Head of caudate nucleus (tissue), 42 donors: ENCODE results near the gene TYW5.

Source experiments
- DNase-seq, 42 donors: peaks; one replicate each; pipeline versions ENCODE4 v3.0.0 to v3.0.0-alpha.2; 2020 to 2021; ENCODE audit warnings: mixed read lengths in 7 of 42
- intact Hi-C: fragments of 100-400 bp; cut with DNase I; formaldehyde crosslinking; loops from one replicate; pipeline ENCODE4 v1.15.0; 2022

Gene TYW5

DNA sequence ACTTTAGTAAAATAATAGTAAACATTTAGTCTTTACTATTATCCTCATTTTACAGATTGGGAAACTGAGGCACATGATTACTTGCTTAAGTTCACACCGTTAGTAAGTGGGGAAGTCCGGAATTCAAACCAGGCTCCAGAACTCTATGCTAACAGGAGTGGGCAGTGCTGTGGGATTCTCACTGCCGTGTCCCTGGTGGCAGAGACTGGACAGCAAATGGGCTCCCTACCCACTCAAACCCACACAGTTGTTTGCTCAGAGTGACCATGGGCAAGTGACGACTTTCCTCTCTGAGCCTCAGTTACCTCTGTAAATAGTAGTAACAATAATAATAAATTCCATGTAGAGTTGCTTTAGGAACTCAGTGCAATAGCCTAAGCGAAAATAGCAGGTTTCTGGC, 24.1 kb upstream of the TYW5 start:
- no peak for DNase-seq
- intact Hi-C loops, result loop anchor here (5.0 kb wide), 1 partner anchor 503 kb away; no protein-coding TSS in a partner anchor

DNA sequence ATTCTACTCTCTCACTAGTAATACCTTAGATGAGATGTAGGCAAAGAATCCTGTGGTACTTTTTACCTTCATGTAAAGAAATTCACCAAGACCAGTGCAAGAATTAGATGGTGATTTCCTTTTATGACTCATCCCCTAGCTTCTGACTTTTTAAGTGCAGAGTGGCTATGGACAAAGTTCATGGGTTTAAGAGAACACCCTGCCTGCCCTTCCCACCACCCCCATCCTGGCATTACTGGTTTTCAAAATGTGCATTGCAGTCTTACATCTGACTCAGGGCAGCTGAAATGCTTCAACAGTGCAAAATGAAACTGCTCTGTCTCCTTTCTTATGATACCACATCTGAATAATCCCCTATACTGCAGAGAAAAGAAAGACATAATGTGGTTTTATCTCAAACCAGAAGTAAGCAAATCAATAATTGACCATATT, 22.7 kb upstream of the TYW5 start:
- intact Hi-C loops, result loop anchor here (5.0 kb wide), 1 partner anchor 504 kb away; no protein-coding TSS in a partner anchor

GRCh38 chr2:199975273-199975895, 20.1 kb upstream of the TYW5 start:
- intact Hi-C loops, result loop anchor here (5.0 kb wide), 1 partner anchor 507 kb away; no protein-coding TSS in a partner anchor
- no peak for DNase-seq

More for the DNA sequence above, 22.7 kb upstream of the TYW5 start:
- no peak for DNase-seq

DNA sequence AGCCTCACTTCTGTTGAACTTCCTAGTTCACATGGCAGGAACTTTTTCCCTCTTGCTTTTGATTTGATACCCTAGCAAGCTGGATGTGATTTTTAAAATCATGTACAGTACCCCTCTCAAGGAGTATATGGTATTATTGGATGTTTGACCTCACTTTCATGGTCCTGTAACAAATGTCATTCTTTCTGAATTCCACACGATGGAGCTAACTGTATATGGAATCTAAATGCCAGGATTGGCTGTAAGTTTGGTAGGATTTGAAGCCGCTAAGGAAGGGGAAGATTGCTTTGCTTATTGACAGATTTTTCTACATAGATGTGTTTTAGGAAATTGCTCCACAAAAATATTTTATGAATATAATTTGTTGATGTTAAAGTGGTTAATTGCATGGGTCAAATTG, 18.4 kb upstream of the TYW5 start:
- DNase-seq, result peak in 1 of 42 donors; percentile 3

GRCh38 chr2:199972088-199972626, 16.9 kb upstream of the TYW5 start:
- intact Hi-C loops, result no loop called here
- DNase-seq, result no peak

More for the DNA sequence above, 18.4 kb upstream of the TYW5 start:
- intact Hi-C loops, result no loop called here

DNA sequence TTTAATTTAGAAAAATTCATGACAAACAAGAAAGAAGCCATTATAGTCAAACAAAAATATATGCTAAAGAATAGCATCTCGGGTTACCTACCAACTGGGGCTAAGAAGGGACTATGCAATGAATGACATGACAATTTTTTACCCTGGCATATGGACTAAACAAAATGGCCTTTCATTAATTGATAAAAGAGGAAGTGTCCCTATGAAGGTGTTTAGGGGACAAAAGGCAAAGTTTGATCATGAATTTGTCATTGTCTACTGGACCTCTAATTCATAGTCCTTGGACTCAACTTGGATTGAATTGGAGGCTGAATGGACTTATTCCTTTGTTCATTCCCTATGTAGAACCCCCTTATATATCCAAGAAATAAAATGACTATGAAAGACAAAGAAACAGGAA, 12.8 kb upstream of the TYW5 start:
- no peak for DNase-seq
- intact Hi-C loops, result loop anchor here (10.0 kb wide), 1 partner anchor 737 kb away; no protein-coding TSS in a partner anchor

DNA sequence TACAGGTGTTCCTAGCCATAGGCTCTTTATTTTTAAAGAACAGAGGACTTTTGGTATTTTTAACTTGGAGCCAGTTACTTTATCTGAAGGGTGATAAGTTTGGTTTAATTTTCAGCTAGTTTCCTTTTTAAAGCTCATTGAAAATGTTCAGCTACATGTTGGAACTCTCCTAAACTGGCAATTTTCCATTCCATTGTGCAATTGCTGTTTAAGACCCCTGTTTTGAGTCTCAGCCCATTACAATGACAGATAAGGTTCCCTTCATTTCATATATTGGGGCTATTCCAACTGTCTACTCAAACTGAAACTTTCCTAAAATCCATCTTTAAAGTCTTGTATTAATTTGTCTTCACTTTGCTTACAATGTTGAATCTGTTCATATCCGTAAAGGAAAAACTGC, 11.7 kb upstream of the TYW5 start:
- DNase-seq, result no peak
- intact Hi-C loops, result loop anchor here (10.0 kb wide), 1 partner anchor 738 kb away; no protein-coding TSS in a partner anchor

GRCh38 chr2:199966405-199966804, 11.1 kb upstream of the TYW5 start:
- intact Hi-C loops, result loop anchor here (10.0 kb wide), 1 partner anchor 738 kb away; no protein-coding TSS in a partner anchor
- no peak for DNase-seq

DNA sequence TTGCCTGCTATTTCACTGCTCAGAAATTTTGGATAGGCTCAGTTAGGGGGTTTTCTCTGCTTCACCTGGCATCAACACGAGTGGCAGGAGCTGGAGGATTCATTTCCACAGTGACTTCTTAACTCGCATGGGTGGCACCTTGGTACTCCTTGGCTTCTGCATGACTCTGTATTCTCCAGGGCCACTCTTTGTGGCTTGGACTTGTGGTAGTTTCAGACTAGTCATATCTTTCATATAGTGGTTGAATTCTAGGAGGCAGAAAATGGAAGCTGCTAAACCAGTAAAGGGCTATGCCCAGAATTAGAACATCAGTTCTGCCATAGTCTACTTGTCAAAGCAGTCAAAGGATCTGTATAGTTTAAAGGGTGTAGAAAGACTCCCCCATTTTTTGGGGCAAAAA, 6.9 kb upstream of the TYW5 start:
- intact Hi-C loops, result loop anchor here (10.0 kb wide), 1 partner anchor 743 kb away; no protein-coding TSS in a partner anchor
- no peak for DNase-seq

DNA sequence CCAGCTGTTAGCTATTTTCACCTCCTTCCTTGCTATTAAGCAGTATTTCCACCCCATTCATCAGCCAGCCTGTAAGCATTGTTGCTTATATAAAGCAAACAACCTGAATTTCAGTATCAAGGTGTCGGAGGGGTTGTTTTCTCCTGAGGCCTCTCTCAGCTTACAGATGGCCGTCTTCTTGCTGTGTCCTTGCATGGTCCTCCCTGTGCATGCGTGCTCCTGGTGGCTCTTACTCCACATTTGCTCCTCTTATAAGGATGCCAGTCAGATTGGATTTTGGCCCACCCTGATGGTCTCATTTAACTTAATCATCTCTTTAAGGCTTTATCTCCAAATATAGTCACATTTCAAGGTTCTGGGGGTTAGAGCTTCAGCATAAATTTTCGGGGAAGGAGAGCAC, 2.7 kb upstream of the TYW5 start:
- no peak for DNase-seq
- intact Hi-C loops, result no loop called here

GRCh38 chr2:199956062-199956380, 730 bp upstream of the TYW5 start:
- intact Hi-C loops, result no loop called here
- DNase-seq, result no peak

- DNase-seq, result no peak
- intact Hi-C loops, result no loop called here
Measured at GRCh38 chr2:199955007-199955338, 318 bp downstream of the TYW5 start.

- intact Hi-C loops, result no loop called here
- DNase-seq, result no peak
Measured at GRCh38 chr2:199951023-199951422, 4.3 kb downstream of the TYW5 start.

DNA sequence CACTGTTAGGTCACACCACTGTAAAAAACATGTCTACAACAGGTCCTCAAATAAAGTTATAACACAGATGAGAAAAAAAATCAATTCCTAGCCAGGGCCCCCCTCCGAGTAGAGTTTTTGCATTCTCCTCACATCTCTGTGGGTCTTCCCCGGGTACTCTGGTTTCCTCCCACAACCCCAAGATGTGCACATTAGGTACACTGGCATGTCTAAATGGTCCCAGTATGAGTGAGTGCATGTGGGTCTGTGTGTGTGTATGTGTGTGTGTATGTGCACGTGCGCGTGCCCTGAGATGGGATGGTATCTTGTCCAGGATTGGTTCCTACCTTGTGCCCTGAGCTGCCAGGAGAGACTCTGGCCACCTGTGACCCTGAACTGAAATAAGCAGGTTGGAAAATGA, 4.9 kb downstream of the TYW5 start:
- intact Hi-C loops, result no loop called here
- DNase-seq, result no peak

GRCh38 chr2:199946836-199947235, 8.5 kb downstream of the TYW5 start:
- intact Hi-C loops, result no loop called here
- DNase-seq, result no peak

DNA sequence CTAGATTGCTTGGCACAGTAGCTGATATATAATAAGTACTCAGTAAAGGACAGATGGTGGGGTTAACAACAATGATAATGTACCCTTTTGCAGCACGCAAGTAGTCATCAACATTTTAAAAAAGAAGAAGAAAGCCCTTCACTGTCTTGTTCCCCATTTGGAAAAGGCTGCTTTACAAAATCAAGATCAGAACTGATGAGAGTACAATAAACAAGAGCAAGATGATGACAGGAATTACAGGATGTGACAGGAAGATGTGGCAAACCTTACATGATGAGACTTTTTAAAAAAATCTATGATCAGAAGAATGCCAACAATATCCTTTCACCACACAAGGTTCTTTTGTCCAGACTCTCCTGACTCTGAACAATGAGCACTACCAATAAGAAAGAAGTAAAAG, 9.1 kb downstream of the TYW5 start:
- no peak for DNase-seq
- intact Hi-C loops, result no loop called here

DNA sequence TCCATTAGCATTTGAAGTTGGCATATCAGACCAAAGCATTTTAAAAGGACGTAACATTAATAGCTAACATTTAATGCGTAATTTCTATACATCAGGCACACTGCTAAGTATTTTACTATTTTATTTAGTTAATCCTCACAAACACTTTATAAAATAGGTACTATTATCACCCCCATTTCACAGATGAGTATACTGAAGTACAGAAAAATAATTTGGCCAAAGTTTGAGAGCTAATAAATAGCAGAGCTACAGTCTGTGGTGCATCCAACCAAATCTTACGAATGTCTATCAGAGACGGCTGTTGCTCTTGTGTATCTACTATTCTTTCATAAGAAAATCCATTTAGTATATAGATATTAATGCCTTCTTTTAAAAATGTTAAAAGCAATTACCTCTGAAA, 11.9 kb downstream of the TYW5 start:
- intact Hi-C loops, result no loop called here
- no peak for DNase-seq

- DNase-seq, result no peak
- intact Hi-C loops, result no loop called here
Measured at GRCh38 chr2:199940373-199940772, 14.9 kb downstream of the TYW5 start.

DNA sequence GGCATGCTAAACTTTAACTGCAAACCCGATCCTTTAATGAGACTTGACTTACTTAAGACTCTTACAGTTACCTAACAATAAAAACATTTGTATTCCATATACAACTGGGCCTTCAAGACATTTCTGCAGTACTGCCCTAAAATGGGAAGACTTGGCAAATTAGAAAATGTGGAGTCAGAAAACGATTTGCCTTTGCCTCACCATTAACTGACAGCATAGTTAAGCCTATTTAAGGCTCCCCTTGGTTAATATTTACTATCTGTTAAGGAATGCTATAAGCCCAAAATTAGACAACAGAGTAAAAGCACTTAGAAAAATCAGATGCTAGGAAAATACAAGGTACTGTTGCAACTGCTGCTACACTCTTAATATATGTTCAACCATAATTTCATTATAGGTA, 18.7 kb downstream of the TYW5 start:
- intact Hi-C loops, result no loop called here
- no peak for DNase-seq

- intact Hi-C loops, result no loop called here
- no peak for DNase-seq
Measured at GRCh38 chr2:199933466-199933865, 21.8 kb downstream of the TYW5 start.

- peak; percentile 36 to 95 (median 86) for DNase-seq
- intact Hi-C loops, result no loop called here
Measured at GRCh38 chr2:199932312-199932855, 22.9 kb downstream of the TYW5 start.
